ENCODE data around the gene DAAM1.
A peak's percentile ranks its signal among the peaks of the same experiment; 100 is the strongest.

- TF ChIP-seq CTCF (IDR thresholded peaks at IDR 0.05) (no peak), POLR2A (IDR thresholded peaks at IDR 0.05) (no peak), POLR2AphosphoS5 (IDR thresholded peaks at IDR 0.05; ENCODE audit: insufficient read depth in 1 of 2, low read depth in 1 of 2) (peak in 1 of 2 donors; percentile 58)
Observed at GRCh38 chr14:59275668-59276067, 87.2 kb downstream of the DAAM1 start.
